ENCODE results near the gene ZNF516. TPM values are rescaled to one million over a fixed set of nuclear protein-coding genes. Genes with fewer than 3 reads are reported as not detected.

Gene ZNF516
- total RNA-seq, 3 donors from 2014 or later (not counting 1 experiment from before 2014, with no cell fraction given) = 49.1 to 60.0 (median 52.4) TPM

DNA sequence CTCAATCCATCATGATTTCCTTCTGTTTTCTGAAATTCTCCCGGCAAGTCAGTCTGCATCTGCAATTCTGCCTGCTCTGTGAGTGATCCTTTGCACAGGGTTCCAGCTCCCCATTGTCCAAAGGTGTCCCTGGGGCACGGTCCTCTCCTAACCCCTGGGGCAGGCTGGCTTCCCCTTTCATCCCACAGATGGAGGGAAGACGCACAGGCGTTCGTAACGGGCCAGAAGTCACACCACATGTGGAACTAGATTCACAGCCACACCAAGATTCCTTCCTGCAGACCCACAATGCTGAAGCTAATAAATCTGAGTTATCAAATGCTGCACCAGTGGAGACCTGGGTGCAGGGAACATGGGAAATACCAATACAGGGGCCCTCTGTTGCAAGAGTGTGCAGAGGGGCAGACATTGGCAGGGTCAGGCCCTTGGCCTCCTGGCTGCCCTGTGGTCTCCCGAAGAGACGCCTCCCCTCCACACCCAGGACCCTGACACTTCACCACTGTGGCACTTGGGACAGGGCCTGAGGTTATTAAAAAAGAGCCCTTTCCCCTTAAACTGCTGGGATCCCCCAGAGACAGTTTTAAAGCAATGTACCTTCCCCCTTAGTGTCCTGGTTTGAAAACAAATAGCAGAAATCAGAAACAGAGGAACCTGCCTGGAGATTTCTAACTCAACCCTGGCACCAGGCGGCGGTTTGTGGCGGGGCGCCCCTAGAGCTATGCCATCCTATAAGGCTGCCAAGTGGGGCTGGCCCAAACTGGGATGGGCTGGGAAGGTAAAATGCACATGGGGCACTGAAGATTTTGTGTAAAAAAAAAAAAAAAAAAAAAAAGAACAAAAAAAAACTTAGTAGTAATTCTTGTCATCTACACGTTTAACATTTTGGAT lies 15.4 kb downstream of the ZNF516 start:
- TF ChIP-seq CTCF (IDR thresholded peaks at IDR 0.05) = no peak
- Mint-ChIP-seq H3K9me3 (no peaks in the 10 kb centered on the region), H3K27ac (no peak overlapping the region), H3K36me3 (no peaks in the 10 kb centered on the region), H3K4me3 (no peak overlapping the region), H3K4me1 (peaks cover 51 to 57% of the 10 kb centered on the region in 2 donors), H3K27me3 (ENCODE audit: low read depth in 2 of 2) (no peaks in the 10 kb centered on the region)
- Histone ChIP-seq H3K4me1 (ENCODE audit: control insufficient read depth, insufficient read depth, low read length) (peaks cover 4% of the 10 kb centered on the region), H3K27ac (ENCODE audit: low read length) (no peak overlapping the region), H3K36me3 (ENCODE audit: control insufficient read depth, insufficient read depth, low read length) (no peaks in the 10 kb centered on the region), H3K9me3 (ENCODE audit: control insufficient read depth, insufficient read depth, low read length) (no peaks in the 10 kb centered on the region), H3K27me3 (ENCODE audit: control insufficient read depth, insufficient read depth, low read length) (no peaks in the 10 kb centered on the region), H3K4me3 (ENCODE audit: low read length) (no peak overlapping the region)
- intact Hi-C loops (cut with micrococcal nuclease) = no loop called here
- ATAC-seq = peak in 1 of 3 donors; percentile 39
- 71% methylated on average over 11 of the region's 13 CpGs for WGBS (ENCODE audit: insufficient coverage)
- no peak for DNase-seq

- Mint-ChIP-seq H3K4me3 (peak overlapping the region; percentile 87), H3K9me3 (no peaks in the 10 kb centered on the region), H3K4me1 (peaks cover 54 to 60% of the 10 kb centered on the region in 2 donors), H3K27ac (peak overlapping the region; percentile 48 to 86), H3K36me3 (no peaks in the 10 kb centered on the region), H3K27me3 (ENCODE audit: low read depth in 2 of 2) (no peaks in the 10 kb centered on the region)
- intact Hi-C loops (cut with micrococcal nuclease) = loop anchor here (2.0 kb wide), 1 partner anchor 16 kb away; no protein-coding TSS in a partner anchor
- no peak for DNase-seq
- peak overlapping the region; percentile 19 for H3K4me3 ChIP-seq (ENCODE audit: low read length)
- peak overlapping the region; percentile 23 for H3K27ac ChIP-seq (ENCODE audit: low read length)
- H3K27me3 ChIP-seq (ENCODE audit: control insufficient read depth, insufficient read depth, low read length) = no peaks in the 10 kb centered on the region
- no peaks in the 10 kb centered on the region for H3K9me3 ChIP-seq (ENCODE audit: control insufficient read depth, insufficient read depth, low read length)
- peaks cover 4% of the 10 kb centered on the region for H3K4me1 ChIP-seq (ENCODE audit: control insufficient read depth, insufficient read depth, low read length)
- peak; percentile 22 to 61 (median 60) for ATAC-seq
- no peak for TF ChIP-seq CTCF (IDR thresholded peaks at IDR 0.05)
- no peaks in the 10 kb centered on the region for H3K36me3 ChIP-seq (ENCODE audit: control insufficient read depth, insufficient read depth, low read length)
- WGBS (ENCODE audit: insufficient coverage) = 19% methylated on average over 16 of the region's 16 CpGs
Measured at GRCh38 chr18:76476665-76477561, 18.1 kb downstream of the ZNF516 start.

DNA sequence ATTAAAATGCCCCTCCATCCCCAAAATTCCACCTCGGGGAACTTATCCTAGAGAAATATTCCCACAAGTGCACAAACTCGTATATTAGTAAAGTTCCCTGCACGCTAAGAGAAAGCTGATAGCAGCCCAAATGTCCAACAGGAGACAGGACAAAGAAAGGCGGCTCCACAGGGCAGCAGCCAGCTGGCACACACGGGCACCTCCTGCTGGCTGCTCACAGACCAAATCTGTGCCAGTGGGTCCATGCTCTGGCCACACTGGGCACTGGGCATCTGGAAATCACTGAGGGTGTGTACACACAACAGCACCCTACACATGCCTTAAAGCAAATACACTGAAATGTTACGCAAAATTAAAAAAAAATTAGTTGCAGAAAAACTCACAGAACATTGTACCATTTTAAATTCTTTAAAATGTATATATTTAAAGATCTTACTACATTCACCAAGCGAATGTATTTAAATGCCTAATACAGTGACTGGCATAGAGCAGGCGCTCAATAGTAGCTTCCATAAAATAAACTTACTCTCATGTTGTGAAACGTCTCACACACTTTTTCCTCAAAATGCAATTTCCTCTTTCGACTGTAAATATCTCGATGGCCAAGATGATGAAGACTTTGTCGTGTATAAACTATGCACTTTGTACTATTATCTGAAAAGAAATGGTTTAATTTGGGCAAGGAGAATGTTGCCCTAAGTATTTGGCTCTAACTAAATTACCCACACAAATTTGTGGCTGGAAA lies 19.4 kb downstream of the ZNF516 start:
- H3K27me3 Mint-ChIP-seq (ENCODE audit: low read depth in 2 of 2) = no peaks in the 10 kb centered on the region
- H3K27me3 ChIP-seq (ENCODE audit: control insufficient read depth, insufficient read depth, low read length) = no peaks in the 10 kb centered on the region
- no peak for DNase-seq
- ATAC-seq = no peak
- no peak for TF ChIP-seq CTCF (IDR thresholded peaks at IDR 0.05)
- H3K4me3 Mint-ChIP-seq = peak overlapping the region; percentile 87
- H3K27ac ChIP-seq (ENCODE audit: low read length) = no peak overlapping the region
- no peak overlapping the region for H3K4me3 ChIP-seq (ENCODE audit: low read length)
- WGBS (ENCODE audit: insufficient coverage) = 83% methylated on average over 9 of the region's 12 CpGs
- H3K9me3 Mint-ChIP-seq = no peaks in the 10 kb centered on the region
- peak overlapping the region in 1 of 2 donors; percentile 86 for H3K27ac Mint-ChIP-seq
- peaks cover 54 to 63% of the 10 kb centered on the region in 2 donors for H3K4me1 Mint-ChIP-seq
- intact Hi-C loops (cut with micrococcal nuclease) = loop anchor here (2.0 kb wide), 1 partner anchor 17 kb away; no protein-coding TSS in a partner anchor
- H3K36me3 ChIP-seq (ENCODE audit: control insufficient read depth, insufficient read depth, low read length) = no peaks in the 10 kb centered on the region
- no peaks in the 10 kb centered on the region for H3K36me3 Mint-ChIP-seq
- H3K4me1 ChIP-seq (ENCODE audit: control insufficient read depth, insufficient read depth, low read length) = peaks cover 4% of the 10 kb centered on the region
- H3K9me3 ChIP-seq (ENCODE audit: control insufficient read depth, insufficient read depth, low read length) = no peaks in the 10 kb centered on the region
